ENCODE measurements around the gene HMCN1. TPM values are rescaled to one million over a fixed set of nuclear protein-coding genes. Genes with fewer than 3 reads are reported as not detected.

The HMCN1 gene
- total RNA-seq, 6 donors from 2014 or later: 15.7 to 43.3 (median 27.2) TPM

DNA sequence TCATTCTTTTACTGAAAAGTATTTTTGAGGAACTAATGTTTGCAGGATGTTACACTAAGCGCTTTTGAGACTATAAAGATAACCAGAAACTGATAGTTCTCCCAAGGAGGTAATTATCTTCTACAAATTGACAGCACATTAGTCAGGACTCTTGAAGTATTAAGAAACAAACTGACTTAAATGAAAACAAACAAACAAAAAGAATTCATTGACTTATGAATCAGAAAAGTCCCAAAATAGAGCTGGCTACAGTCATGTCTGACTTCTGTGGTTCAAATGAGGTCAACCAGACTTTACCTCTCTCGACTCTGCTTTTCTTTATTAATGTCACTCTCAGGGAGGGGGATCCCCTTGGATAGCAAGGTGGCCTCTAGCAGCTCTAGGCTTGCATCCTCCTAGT is 344.1 kb downstream of the HMCN1 start:
- H3K4me3 ChIP-seq: no peak overlapping the region
- ATAC-seq (ENCODE audit: low FRiP score in 2 of 2) (no peak), DNase-seq (no peak)
- H3K4me1 ChIP-seq: peaks cover 0 to 18% (median 7%) of the 10 kb centered on the region in 4 donors
- TF ChIP-seq, protein P1, sequence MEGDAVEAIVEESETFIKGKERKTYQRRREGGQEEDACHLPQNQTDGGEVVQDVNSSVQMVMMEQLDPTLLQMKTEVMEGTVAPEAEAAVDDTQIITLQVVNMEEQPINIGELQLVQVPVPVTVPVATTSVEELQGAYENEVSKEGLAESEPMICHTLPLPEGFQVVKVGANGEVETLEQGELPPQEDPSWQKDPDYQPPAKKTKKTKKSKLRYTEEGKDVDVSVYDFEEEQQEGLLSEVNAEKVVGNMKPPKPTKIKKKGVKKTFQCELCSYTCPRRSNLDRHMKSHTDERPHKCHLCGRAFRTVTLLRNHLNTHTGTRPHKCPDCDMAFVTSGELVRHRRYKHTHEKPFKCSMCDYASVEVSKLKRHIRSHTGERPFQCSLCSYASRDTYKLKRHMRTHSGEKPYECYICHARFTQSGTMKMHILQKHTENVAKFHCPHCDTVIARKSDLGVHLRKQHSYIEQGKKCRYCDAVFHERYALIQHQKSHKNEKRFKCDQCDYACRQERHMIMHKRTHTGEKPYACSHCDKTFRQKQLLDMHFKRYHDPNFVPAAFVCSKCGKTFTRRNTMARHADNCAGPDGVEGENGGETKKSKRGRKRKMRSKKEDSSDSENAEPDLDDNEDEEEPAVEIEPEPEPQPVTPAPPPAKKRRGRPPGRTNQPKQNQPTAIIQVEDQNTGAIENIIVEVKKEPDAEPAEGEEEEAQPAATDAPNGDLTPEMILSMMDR (IDR thresholded peaks at IDR 0.05): no peak
- TF ChIP-seq POLR2A (IDR thresholded peaks at IDR 0.05) (no peak), EP300 (IDR thresholded peaks at IDR 0.05) (no peak), POLR2AphosphoS5 (IDR thresholded peaks at IDR 0.05) (no peak)
- no peaks in the 10 kb centered on the region for H3K27me3 ChIP-seq
- WGBS, 2 donors: 80 to 82% methylated on average over 2 of the region's 2 CpGs
- H3K27ac ChIP-seq: no peak overlapping the region
- H3K9me3 ChIP-seq: no peaks in the 10 kb centered on the region
- no peaks in the 10 kb centered on the region for H3K36me3 ChIP-seq

DNA sequence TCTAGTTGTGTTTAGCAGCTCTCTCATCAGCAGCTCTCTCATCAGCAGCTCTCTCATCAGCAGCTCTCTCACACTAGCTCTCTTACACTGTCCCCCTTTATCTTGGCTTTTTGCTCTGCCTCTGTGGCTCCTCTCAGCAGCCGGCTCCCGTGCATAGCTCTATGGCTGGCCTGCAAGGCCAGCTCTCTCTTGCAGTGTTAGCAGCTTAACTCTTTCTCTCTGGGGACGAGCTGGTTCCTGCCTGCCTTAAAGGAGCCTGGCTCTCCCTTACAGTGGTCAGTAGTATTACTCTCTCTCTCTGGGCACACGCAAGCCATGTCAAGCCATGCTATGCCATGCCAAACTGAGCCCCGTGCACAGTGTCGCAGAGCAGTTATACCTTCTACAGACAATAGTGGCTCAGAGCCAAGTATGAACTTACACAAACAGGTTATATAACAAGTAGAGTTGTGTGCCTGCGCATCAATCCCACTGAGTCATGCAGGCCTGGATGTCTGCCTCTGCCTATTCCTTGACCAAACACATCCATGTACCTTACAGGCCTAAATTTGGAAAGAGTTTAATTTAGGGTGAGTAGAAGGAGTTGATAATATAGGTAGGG is 345.0 kb downstream of the HMCN1 start:
- peaks cover 0 to 18% (median 7%) of the 10 kb centered on the region in 4 donors for H3K4me1 ChIP-seq
- no peaks in the 10 kb centered on the region for H3K27me3 ChIP-seq
- WGBS, 2 donors: 83 to 86% methylated on average over 7 of the region's 7 CpGs
- TF ChIP-seq POLR2AphosphoS5 (IDR thresholded peaks at IDR 0.05) (no peak), POLR2A (IDR thresholded peaks at IDR 0.05) (no peak), EP300 (IDR thresholded peaks at IDR 0.05) (no peak)
- TF ChIP-seq, protein P1 (IDR thresholded peaks at IDR 0.05): no peak
- H3K9me3 ChIP-seq: no peaks in the 10 kb centered on the region
- no peak overlapping the region for H3K27ac ChIP-seq
- H3K36me3 ChIP-seq: no peaks in the 10 kb centered on the region
- ATAC-seq (ENCODE audit: low FRiP score in 2 of 2) (no peak), DNase-seq (no peak)
- H3K4me3 ChIP-seq: no peak overlapping the region

DNA sequence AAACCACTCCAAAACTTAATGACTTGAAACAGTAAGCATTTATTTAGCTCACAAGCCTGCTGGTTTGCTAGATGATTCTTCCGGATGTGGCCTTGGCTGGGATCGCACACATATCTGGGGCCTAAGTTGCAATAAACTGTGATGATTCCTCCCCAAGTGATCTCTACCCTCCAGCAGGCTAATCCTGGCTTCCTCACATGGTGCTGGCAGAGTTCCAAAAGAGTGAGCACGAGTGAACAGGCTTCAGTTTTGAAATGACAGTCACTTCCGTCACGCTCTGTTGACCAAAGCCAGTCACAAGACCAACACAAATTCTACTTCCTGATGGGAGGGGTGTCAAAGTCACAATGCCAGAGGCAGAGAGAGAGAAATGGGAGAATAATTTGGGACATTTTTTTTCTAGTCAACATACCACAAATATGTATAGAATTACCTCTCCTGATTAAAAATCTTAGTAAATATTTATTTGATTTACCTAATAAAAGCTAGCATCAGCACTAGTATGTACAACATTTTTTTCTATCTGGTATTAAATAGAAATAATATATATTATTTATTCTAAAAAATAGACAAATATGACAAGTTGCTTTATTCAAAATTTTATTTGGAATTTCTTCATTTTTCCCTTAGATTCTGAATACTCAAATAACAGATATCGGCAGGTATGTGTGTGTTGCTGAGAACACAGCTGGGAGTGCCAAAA is 348.2 kb downstream of the HMCN1 start:
- peak overlapping the region in 3 of 4 donors; percentile 14 to 54 (median 49) for H3K27ac ChIP-seq
- 31 to 37% methylated on average over 6 of the region's 6 CpGs for WGBS, 2 donors
- H3K4me3 ChIP-seq: no peak overlapping the region
- peak in 2 of 4 donors; percentile 21 to 92 for TF ChIP-seq EP300 (IDR thresholded peaks at IDR 0.05)
- TF ChIP-seq, protein P1 (IDR thresholded peaks at IDR 0.05): no peak
- TF ChIP-seq POLR2A (IDR thresholded peaks at IDR 0.05): no peak
- peak; percentile 50 to 77 for TF ChIP-seq POLR2AphosphoS5 (IDR thresholded peaks at IDR 0.05)
- H3K9me3 ChIP-seq: no peaks in the 10 kb centered on the region
- H3K27me3 ChIP-seq: no peaks in the 10 kb centered on the region
- DNase-seq: peak in 1 of 2 donors; percentile 75
- peaks cover 0 to 13% (median 5%) of the 10 kb centered on the region in 4 donors for H3K4me1 ChIP-seq
- peak in 1 of 2 donors; percentile 75 for ATAC-seq (ENCODE audit: low FRiP score in 2 of 2)
- no peaks in the 10 kb centered on the region for H3K36me3 ChIP-seq

DNA sequence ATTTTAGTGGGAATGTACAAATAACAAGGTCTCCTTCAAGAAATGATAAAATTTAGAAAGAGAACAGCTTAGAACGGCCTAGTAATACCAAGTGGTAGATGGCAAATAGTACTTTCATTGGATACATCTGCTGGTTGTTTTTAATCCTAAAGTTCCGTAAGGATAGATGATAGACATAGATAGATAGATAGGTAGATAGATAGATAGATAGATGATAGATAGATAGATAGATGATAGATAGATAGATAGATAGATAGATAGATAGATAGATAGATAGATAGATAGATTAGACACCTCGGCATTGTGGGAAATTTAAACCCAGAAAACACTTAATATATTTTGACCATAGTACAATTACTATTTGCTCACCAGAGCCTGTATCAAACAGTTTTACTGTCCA is 352.4 kb downstream of the HMCN1 start:
- no peak overlapping the region for H3K4me3 ChIP-seq
- DNase-seq: no peak
- ATAC-seq (ENCODE audit: low FRiP score in 2 of 2): no peak
- WGBS, 2 donors: 94 to 95% methylated on average over 3 of the region's 3 CpGs
- H3K9me3 ChIP-seq: no peaks in the 10 kb centered on the region
- TF ChIP-seq, protein P1 (IDR thresholded peaks at IDR 0.05): no peak
- no peaks in the 10 kb centered on the region for H3K36me3 ChIP-seq
- H3K27me3 ChIP-seq: no peaks in the 10 kb centered on the region
- no peak overlapping the region for H3K27ac ChIP-seq
- peaks cover 0 to 12% (median 5%) of the 10 kb centered on the region in 4 donors for H3K4me1 ChIP-seq

All from upper lobe of left lung (tissue), 6 donors.